Fibroblast of skin of abdomen (primary cell): Measurements from ENCODE around the gene GRIA3.

ENCODE experiments used
- DNase-seq: peaks from one replicate; pipeline ENCODE4 v3.0.0-alpha.2; 2013

The GRIA3 gene

GRCh38 chrX:123199338-123199737 is 15.3 kb downstream of the GRIA3 start:
- DNase-seq, result no peak

GRCh38 chrX:123201720-123202119 is 17.6 kb downstream of the GRIA3 start:
- DNase-seq, result no peak

- DNase-seq, result no peak
Observed at GRCh38 chrX:123202523-123202922, 18.4 kb downstream of the GRIA3 start.

DNA sequence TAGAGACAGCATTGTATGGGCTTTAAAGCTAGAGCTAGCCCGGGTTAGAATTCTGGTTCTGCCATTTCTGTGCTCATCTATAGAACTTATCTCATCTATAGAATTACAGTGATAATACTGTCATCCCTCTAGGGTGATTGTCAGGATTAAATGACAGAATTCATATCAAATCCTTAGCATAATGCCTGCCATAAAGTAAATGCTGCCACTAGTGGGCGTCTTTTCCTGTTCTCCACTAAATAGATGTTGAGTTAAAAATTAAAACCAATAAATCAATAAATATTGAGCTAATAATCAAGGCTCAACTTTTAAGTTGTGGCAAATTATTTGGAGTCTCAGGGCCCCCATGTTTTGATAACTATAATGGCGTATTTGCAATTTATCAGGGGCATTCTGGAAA is 19.7 kb downstream of the GRIA3 start:
- DNase-seq, result no peak

GRCh38 chrX:123206176-123206575 is 22.1 kb downstream of the GRIA3 start:
- no peak for DNase-seq

DNA sequence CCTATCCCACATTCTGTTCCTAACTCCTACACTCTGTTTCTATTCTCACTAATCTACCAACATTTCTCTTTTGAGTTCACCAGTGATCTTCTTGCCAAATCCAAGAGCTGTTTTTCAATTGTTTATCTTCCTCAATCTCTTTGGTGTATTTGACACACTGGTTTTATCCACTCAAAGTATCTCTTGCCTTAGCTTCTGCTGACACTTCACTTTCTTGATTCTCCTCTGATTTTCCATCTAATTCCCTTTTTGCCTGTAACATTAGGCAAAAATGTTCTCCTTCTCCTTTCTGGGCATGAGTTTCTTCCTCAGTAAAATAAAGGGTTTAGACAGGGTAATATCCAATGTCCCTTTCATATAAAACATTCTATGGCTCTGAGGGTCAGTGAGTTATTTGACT is 26.2 kb downstream of the GRIA3 start:
- DNase-seq, result no peak

DNA sequence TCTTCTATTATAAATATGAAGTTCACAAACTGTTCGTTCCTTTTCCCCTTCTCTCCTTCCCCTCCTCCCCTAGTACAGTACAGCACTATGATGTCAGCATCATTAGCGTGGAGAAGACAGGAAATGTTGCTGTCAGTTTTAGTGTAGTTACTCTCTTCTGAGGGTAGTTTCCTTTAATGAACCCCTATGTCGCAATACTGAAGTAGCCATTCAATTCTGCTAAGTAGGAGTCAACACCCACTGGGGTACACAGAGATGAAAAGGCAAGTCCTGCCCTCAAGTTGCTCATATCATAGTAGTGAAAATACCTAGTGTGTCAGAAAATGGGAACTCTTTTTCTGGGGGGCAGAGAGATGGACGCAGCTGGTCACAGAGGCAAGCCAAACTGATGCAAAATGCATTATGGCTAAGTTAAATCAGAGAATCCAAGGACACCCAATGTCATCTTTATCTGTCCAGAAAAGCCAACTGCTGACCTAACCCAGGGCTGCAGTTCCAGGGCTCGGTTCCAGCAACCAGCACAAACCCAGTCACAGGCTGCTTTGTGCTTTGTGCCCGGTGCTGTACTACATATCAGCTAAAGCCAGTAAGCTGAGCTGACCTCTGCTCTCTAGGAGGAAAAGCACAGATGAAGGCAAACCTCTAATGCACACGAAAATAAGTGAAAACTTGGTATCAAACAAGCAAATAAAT is 31.5 kb downstream of the GRIA3 start:
- DNase-seq, result no peak

- peak; percentile 19 for DNase-seq
Observed at GRCh38 chrX:123217077-123217476, 33.0 kb downstream of the GRIA3 start.

GRCh38 chrX:123217728-123218127 is 33.6 kb downstream of the GRIA3 start:
- DNase-seq, result no peak

- no peak for DNase-seq
Observed at GRCh38 chrX:123219916-123220315, 35.8 kb downstream of the GRIA3 start.

DNA sequence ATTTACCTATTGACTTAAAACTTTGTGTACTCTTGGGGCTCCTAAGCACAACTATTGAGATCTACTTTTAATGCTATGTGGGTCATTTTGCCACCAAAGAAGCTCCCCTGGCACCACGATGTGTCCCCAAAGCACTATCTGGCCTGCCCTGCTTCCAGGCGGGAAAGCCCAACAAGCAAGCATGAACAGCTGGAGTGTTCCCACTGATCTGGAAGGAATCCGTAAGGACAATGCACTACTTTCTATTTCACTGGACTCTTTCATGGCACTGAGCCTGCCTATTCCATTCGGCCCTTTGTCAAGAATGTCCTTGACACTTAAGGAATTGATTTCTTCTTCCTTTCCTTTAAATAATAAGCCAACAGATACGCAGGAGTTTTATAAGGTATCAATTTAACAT is 38.8 kb downstream of the GRIA3 start:
- no peak for DNase-seq

DNA sequence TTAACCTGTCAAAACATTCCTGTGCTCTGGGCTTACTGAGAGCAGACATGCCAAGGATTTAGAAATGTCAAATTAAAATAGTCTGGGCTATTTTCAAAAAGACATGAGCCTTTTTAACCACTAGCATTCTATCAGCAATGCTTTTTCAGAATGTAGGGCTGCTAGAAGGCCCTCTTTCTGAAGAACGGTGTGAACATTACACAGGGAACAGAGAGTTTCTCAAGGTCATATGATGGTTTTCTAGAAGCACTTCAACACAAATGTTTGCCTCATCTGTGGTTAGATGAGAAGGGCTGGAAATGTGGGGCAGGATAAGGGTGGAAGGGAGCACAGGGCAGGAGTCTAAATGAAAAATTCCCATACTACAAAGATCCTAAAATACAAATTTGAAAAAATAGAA is 39.3 kb downstream of the GRIA3 start:
- DNase-seq, result no peak

DNA sequence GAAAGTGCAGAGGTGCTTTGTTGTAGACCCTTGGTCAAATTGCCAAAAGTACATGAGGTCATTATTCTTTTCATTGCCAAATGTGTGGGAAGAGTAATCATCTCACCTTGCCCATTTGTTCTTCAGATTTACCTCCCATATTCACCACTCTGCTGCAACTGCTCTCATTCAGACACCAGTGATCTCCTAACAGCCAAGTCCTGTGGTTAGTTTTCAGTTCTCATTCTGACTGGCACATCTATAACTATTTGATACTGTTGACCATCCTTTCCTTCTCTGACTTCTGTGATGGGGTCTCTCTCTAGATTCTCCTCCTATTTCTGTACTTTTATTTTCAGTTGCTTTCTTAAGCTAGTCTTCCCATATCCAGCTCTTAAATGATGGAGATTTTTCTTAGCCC is 39.8 kb downstream of the GRIA3 start:
- DNase-seq, result no peak

- DNase-seq, result no peak
Observed at GRCh38 chrX:123230798-123231197, 46.7 kb downstream of the GRIA3 start.

DNA sequence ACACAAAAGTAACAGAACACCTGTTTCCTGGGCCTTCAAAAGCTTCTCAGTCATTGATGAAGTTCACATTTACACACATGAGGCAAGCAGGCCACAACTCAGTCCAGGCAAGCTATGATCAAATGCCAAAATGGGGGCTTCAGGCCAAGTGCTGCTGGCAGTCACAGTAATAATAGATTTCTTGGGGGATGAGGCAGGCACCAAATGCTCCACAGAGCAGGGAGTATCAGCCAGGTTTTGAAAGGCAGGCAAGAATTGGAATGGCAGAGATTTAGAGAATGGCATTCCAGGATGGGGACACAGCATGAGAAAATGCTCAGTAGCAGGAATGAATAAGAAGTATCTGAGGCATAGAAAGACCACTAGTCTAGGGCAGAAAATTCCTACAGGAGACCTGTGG is 52.8 kb downstream of the GRIA3 start:
- no peak for DNase-seq

DNA sequence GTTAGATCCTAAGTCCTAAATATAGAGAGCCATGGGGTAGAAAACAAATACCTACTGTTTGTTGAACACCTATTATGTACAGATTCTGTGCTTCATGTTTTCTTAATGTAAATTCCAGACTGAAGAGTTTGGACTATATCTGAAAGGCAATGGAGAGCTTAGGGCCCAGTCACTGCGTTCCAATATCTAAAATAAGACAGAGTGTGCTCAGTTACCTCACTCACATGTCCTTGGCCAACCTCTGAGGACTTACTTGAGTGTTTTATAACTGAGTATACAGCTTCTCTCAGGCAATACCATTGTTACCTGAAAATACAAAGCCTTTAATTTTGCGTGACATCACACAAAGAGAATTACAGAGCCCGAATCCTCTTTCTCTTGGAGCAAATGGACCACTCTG is 53.2 kb downstream of the GRIA3 start:
- DNase-seq, result no peak

DNA sequence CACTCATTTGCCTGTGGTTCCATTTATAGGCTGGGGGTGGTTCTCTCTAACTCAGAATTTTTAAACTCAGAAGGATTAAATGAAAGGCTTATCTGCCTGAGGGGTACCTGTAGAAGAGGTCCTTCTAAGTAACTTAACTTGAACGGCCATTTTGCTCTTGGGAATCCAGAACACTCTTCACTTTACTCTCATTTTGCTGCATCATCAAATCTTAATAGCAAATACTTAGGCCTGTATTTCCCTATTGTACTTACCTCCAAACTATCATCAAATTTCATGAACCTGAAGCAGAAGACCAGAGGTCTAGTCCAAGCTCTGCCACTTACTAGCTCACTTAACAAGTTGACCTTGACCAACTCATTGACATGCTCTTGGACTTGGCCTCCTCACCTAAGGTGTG is 70.4 kb downstream of the GRIA3 start:
- DNase-seq, result no peak

GRCh38 chrX:123256378-123256777 is 72.3 kb downstream of the GRIA3 start:
- DNase-seq, result no peak

DNA sequence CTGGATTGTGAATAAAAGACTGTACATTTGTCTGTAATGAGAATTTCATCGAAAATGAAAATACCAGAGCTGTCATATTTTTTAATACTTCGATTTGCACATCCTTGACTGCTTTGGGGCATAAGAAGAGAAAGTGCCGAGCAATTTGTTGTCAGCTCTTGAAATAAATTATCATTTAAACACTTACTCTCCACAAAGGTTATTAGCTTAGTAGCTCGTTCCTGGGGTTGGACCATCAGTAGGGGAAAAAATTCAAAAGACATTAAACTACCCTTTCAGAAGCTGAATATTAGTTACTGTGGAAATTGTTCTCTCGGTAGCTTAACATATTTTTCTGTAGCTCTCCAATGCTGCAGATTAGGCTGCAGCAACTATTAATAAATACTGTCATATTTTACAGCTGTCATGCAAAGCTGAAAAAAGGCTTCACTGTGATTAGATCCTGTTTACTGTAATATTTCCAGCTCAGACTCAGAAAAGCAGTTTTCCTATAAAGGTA is 76.9 kb downstream of the GRIA3 start:
- no peak for DNase-seq

DNA sequence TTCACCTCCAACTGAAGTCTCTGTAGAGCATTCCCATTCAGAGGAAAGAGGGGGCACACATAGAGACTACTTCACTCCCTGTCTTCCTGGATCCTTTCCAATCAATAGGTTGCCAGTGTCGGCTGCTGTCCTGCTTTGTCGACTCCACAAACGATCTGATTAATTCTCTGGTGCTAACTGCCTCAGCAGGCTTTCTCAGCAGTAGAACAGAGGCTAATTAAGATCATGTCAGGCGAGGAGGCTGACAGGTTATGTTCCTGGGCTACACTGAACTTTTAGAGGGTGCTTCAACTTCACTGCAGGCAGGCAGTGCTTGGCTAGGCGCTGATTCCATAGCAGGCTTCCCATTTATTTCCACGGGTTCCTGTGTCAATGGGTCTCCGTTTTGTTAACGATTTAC is 79.2 kb downstream of the GRIA3 start:
- no peak for DNase-seq

- DNase-seq, result peak; percentile 27
Observed at GRCh38 chrX:123263747-123264146, 79.7 kb downstream of the GRIA3 start.

DNA sequence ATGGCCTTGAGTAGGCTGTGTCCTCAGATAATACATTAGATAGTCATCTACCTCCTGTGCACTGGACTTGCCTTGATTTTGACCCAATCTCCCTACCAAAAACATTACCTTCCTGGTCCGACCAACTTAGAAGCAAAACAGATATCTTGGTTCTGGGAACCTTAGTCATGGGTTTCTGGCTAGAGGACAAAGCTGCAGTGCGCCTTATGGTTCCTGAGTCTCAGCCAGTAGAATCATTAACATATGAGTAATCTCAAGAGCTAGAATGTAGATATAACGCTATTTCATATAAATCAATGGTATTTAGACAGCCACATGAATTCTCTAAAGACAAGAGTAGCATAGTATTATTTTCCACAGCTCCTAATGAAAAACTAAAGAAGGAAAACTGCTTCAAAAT is 83.1 kb downstream of the GRIA3 start:
- DNase-seq, result peak; percentile 77

- DNase-seq, result no peak
Observed at GRCh38 chrX:123271902-123272301, 87.8 kb downstream of the GRIA3 start.

- no peak for DNase-seq
Observed at GRCh38 chrX:123272630-123273029, 88.6 kb downstream of the GRIA3 start.

GRCh38 chrX:123274796-123275195 is 90.7 kb downstream of the GRIA3 start:
- no peak for DNase-seq
